GM23248 (cell line): ENCODE results near the gene ARID1B. TPM values are rescaled to one million over a fixed set of nuclear protein-coding genes. Genes with fewer than 3 reads are reported as not detected.

Experiments used
- DNase-seq: peaks from one replicate; pipeline ENCODE4 v3.0.0-alpha.2; 2015
- H2AFZ ChIP-seq: fragments of 200-600 bp; sonication (generic); 2 replicates; pipeline ENCODE4 v1.6.1; 2016; ENCODE audit warnings: antibody characterized with exemption
- H3F3A ChIP-seq: fragments of 200-600 bp; sonication (generic); 2 replicates; pipeline ENCODE4 v1.6.1; 2016; ENCODE audit warnings: mild to moderate bottlenecking, antibody characterized with exemption, mixed run types; ENCODE audit not compliant: insufficient read depth
- H3K27ac ChIP-seq: fragments of 200-600 bp; sonication (generic); 2 replicates; pipeline ENCODE4 v1.5.1; 2016; ENCODE audit warnings: mild to moderate bottlenecking
- H3K27me3 ChIP-seq: fragments of 200-600 bp; sonication (generic); replicated peaks from 2 replicates; pipeline ENCODE4 v1.6.1; 2016; ENCODE audit warnings: mild to moderate bottlenecking; ENCODE audit not compliant: insufficient read depth
- H3K36me3 ChIP-seq: fragments of 200-600 bp; sonication (generic); 2 replicates; pipeline ENCODE4 v1.6.1; 2016; ENCODE audit warnings: low read depth, mild to moderate bottlenecking
- H3K4me1 ChIP-seq: fragments of 200-600 bp; sonication (generic); 2 replicates; pipeline ENCODE4 v1.6.1; 2016; ENCODE audit warnings: mild to moderate bottlenecking; ENCODE audit not compliant: insufficient read depth
- H3K4me2 ChIP-seq: fragments of 200-600 bp; sonication (generic); one replicate; pipeline ENCODE4 v1.6.1; 2016; ENCODE audit warnings: mild to moderate bottlenecking; ENCODE audit not compliant: unreplicated experiment
- H3K4me3 ChIP-seq: fragments of 200-600 bp; sonication (generic); 2 replicates; pipeline ENCODE4 v1.5.1; 2016; ENCODE audit warnings: mild to moderate bottlenecking
- H3K79me2 ChIP-seq: fragments of 200-600 bp; sonication (generic); 2 replicates; pipeline ENCODE4 v1.6.1; 2016; ENCODE audit warnings: mild to moderate bottlenecking; ENCODE audit not compliant: insufficient read depth
- H3K9ac ChIP-seq: fragments of 200-600 bp; sonication (generic); 2 replicates; pipeline ENCODE4 v1.6.1; 2016; ENCODE audit warnings: mild to moderate bottlenecking
- H3K9me2 ChIP-seq: fragments of 200-600 bp; sonication (generic); 2 replicates; pipeline ENCODE4 v1.6.1; 2016; ENCODE audit warnings: mixed run types, mild to moderate bottlenecking, moderate library complexity; ENCODE audit not compliant: insufficient read depth
- H3K9me3 ChIP-seq: fragments of 200-600 bp; sonication (generic); one replicate; pipeline ENCODE4 v1.6.1; 2017; ENCODE audit warnings: low read depth
- H4K20me1 ChIP-seq: fragments of 200-600 bp; sonication (generic); 2 replicates; pipeline ENCODE4 v1.6.0; 2016; ENCODE audit not compliant: insufficient read depth
- EZH2 ChIP-seq: fragments of 200-600 bp; sonication (generic); IDR thresholded peaks from 2 replicates; pipeline ENCODE4 v1.6.1; 2018; ENCODE audit warnings: antibody characterized with exemption, mild to moderate bottlenecking; ENCODE audit not compliant: insufficient read depth, poor library complexity, severe bottlenecking
- EZH2phosphoT487 ChIP-seq: fragments of 200-600 bp; sonication (generic); IDR thresholded peaks from 2 replicates; pipeline ENCODE4 v1.6.1; 2018; ENCODE audit warnings: antibody characterized with exemption, moderate library complexity, mild to moderate bottlenecking, low read depth; ENCODE audit not compliant: insufficient read depth
- WGBS, 2 experiments: methylation state at CpG; one replicate each; pipeline ENCODE4 v1.1.6; 2015 to 2017; ENCODE audit warnings: low lambda C conversion rate in 2 of 2, low coverage in 1 of 2; ENCODE audit errors: missing lambda C conversion rate in 2 of 2; 5-methylcytosine and 5-hydroxymethylcytosine counted together
- in situ Hi-C: fragments of 300-500 bp; cut with MboI; formaldehyde crosslinking; loops from 2 replicates; pipeline ENCODE4 v1.15.0; 2020
- polyA plus RNA-seq: library from polyadenylated mRNA; unstranded; fragments of >200 nt; fragmentation: Nextera tagmentation; extraction: Ambion mirVana; gene quantifications from 2 replicates; pipeline ENCODE4 v1.2.1, GENCODE V29; 2016
- total RNA-seq: library from RNA; depleted of rRNA; stranded (reverse); fragments of >200 nt; shearing (Covaris generic); gene quantifications from 2 replicates; pipeline ENCODE4 v1.2.3, GENCODE V29; 2014

ARID1B gene
- total and polyA plus RNA-seq, 2 experiments from 2014 or later, result 19.3 to 21.2 TPM

- H3K36me3 ChIP-seq, result no peaks in the 10 kb centered on the region
- H4K20me1 ChIP-seq, result no peaks in the 10 kb centered on the region
- H3K9ac ChIP-seq, result no peak overlapping the region
- DNase-seq, result no peak
- H3K9me2 ChIP-seq, result no peaks in the 10 kb centered on the region
- H3K27ac ChIP-seq, result no peak overlapping the region
- peaks cover 15% of the 10 kb centered on the region for H3K79me2 ChIP-seq
- in situ Hi-C loops, result no loop called here
- H2AFZ ChIP-seq, result no peak overlapping the region
- no peaks in the 10 kb centered on the region for H3F3A ChIP-seq
- no peak overlapping the region for H3K4me2 ChIP-seq
- TF ChIP-seq EZH2phosphoT487, result no peak
- no peak for TF ChIP-seq EZH2
- H3K27me3 ChIP-seq, result no peaks in the 10 kb centered on the region
- 91 to 96% methylated on average over 6 of the region's 6 CpGs for WGBS, 2 experiments
- no peaks in the 10 kb centered on the region for H3K9me3 ChIP-seq
- no peaks in the 10 kb centered on the region for H3K4me1 ChIP-seq
- H3K4me3 ChIP-seq, result no peak overlapping the region
Observed at GRCh38 chr6:157121897-157122296, 344.7 kb downstream of the ARID1B start.

- WGBS, 2 experiments, result 78 to 81% methylated on average over 6 of the region's 6 CpGs
- H3K4me1 ChIP-seq, result no peaks in the 10 kb centered on the region
- H3K4me2 ChIP-seq, result no peak overlapping the region
Observed at GRCh38 chr6:157123234-157123633, 346.1 kb downstream of the ARID1B start.

GRCh38 chr6:157124485-157125254, 347.5 kb downstream of the ARID1B start:
- no peaks in the 10 kb centered on the region for H3K27me3 ChIP-seq
- H4K20me1 ChIP-seq, result no peaks in the 10 kb centered on the region
- no peaks in the 10 kb centered on the region for H3K9me2 ChIP-seq
- no peaks in the 10 kb centered on the region for H3K9me3 ChIP-seq
- no peaks in the 10 kb centered on the region for H3K36me3 ChIP-seq
- no peak overlapping the region for H3K4me2 ChIP-seq
- TF ChIP-seq EZH2phosphoT487 (no peak), EZH2 (no peak)
- H3K4me3 ChIP-seq, result no peak overlapping the region
- no peak overlapping the region for H3K9ac ChIP-seq
- 0 out of 2 replicates have a peak, but pooled peaks cover 3% of the 10 kb centered on the region for H3K4me1 ChIP-seq
- in situ Hi-C loops, result no loop called here
- no peak for DNase-seq
- H3K79me2 ChIP-seq, result peaks cover 21% of the 10 kb centered on the region
- 95 to 97% methylated on average over 5 of the region's 5 CpGs for WGBS, 2 experiments
- H3K27ac ChIP-seq, result no peak overlapping the region
- no peaks in the 10 kb centered on the region for H3F3A ChIP-seq
- no peak overlapping the region for H2AFZ ChIP-seq

More at GRCh38 chr6:157123234-157123633, 346.1 kb downstream of the ARID1B start:
- no peaks in the 10 kb centered on the region for H4K20me1 ChIP-seq
- in situ Hi-C loops, result no loop called here
- no peak overlapping the region for H3K4me3 ChIP-seq
- no peaks in the 10 kb centered on the region for H3K9me2 ChIP-seq
- no peaks in the 10 kb centered on the region for H3K27me3 ChIP-seq
- no peaks in the 10 kb centered on the region for H3F3A ChIP-seq
- H3K9ac ChIP-seq, result no peak overlapping the region
- no peak overlapping the region for H3K27ac ChIP-seq
- no peak for DNase-seq
- TF ChIP-seq EZH2 (no peak), EZH2phosphoT487 (no peak)
- H3K36me3 ChIP-seq, result no peaks in the 10 kb centered on the region
- no peaks in the 10 kb centered on the region for H3K9me3 ChIP-seq
- H2AFZ ChIP-seq, result no peak overlapping the region
- peaks cover 18% of the 10 kb centered on the region for H3K79me2 ChIP-seq

- Histone ChIP-seq H3K27ac (no peak overlapping the region), H4K20me1 (no peaks in the 10 kb centered on the region), H3K4me3 (no peak overlapping the region), H3K27me3 (no peaks in the 10 kb centered on the region), H3K4me2 (no peak overlapping the region), H3K36me3 (no peaks in the 10 kb centered on the region), H3K9me2 (no peaks in the 10 kb centered on the region), H3K4me1 (0 out of 2 replicates have a peak, but pooled peaks cover 3% of the 10 kb centered on the region), H3F3A (no peaks in the 10 kb centered on the region), H3K9ac (no peak overlapping the region), H2AFZ (no peak overlapping the region), H3K79me2 (peaks cover 21% of the 10 kb centered on the region), H3K9me3 (no peaks in the 10 kb centered on the region)
- no peak for TF ChIP-seq EZH2
- in situ Hi-C loops, result no loop called here
- WGBS, 2 experiments, result 96 to 97% methylated on average over 7 of the region's 7 CpGs
- no peak for DNase-seq
Observed at GRCh38 chr6:157125531-157125930, 348.4 kb downstream of the ARID1B start.
